Mesenchymal stem cell (in vitro differentiated cells and primary cell): ENCODE data around the gene SNORC.
A peak's percentile ranks its signal among the peaks of the same experiment; 100 is the strongest.

ENCODE experiments used
- DNase-seq: peaks from one replicate; pipeline ENCODE4 v3.0.0-alpha.2; 2013
- H2AFZ ChIP-seq: one replicate; pipeline ENCODE4 v1.6.1; 2013; ENCODE audit warnings: low read depth, mild to moderate bottlenecking, control low read depth, inconsistent platforms, low read length, moderate library complexity
- H2AK5ac ChIP-seq: 2 replicates; pipeline ENCODE4 v1.6.1; 2013; ENCODE audit warnings: low read length, moderate library complexity, mild to moderate bottlenecking, inconsistent platforms; ENCODE audit not compliant: severe bottlenecking
- H2BK120ac ChIP-seq: one replicate; pipeline ENCODE4 v1.6.1; 2013; ENCODE audit warnings: low read depth, mild to moderate bottlenecking, inconsistent platforms, low read length, moderate library complexity
- H2BK12ac ChIP-seq, 2 experiments: one replicate each; pipeline ENCODE4 v1.6.1; 2013; ENCODE audit warnings: inconsistent platforms in 2 of 2, low read length in 2 of 2, mild to moderate bottlenecking in 2 of 2, moderate library complexity in 2 of 2, control low read depth in 1 of 2
- H2BK15ac ChIP-seq: one replicate; pipeline ENCODE4 v1.6.1; 2013; ENCODE audit warnings: mild to moderate bottlenecking, low read depth, inconsistent platforms; ENCODE audit not compliant: poor library complexity, severe bottlenecking
- H2BK5ac ChIP-seq: 2 replicates; pipeline ENCODE4 v1.6.1; 2013; ENCODE audit warnings: low read depth, mild to moderate bottlenecking, low read length, control low read depth, inconsistent platforms; ENCODE audit not compliant: poor library complexity, severe bottlenecking
- H3K14ac ChIP-seq, 2 experiments: one replicate each; pipeline ENCODE4 v1.6.1; 2013; ENCODE audit warnings: inconsistent platforms in 2 of 2, low read length in 2 of 2, control low read depth in 1 of 2, mild to moderate bottlenecking in 1 of 2, moderate library complexity in 1 of 2
- H3K18ac ChIP-seq, 2 experiments: one replicate each; pipeline ENCODE4 v1.6.1; 2013; ENCODE audit warnings: inconsistent platforms in 2 of 2, low read length in 2 of 2, control low read depth in 1 of 2, low read depth in 1 of 2, mild to moderate bottlenecking in 1 of 2
- H3K23ac ChIP-seq, 2 experiments: one replicate each; pipeline ENCODE4 v1.6.1; 2013; ENCODE audit warnings: inconsistent platforms in 2 of 2, low read length in 2 of 2, mild to moderate bottlenecking in 2 of 2, moderate library complexity in 2 of 2, control low read depth in 1 of 2
- H3K27ac ChIP-seq: 2 replicates; pipeline ENCODE4 v1.5.1; 2013; ENCODE audit warnings: mild to moderate bottlenecking, moderate library complexity, low read length, control low read depth, inconsistent platforms; ENCODE audit not compliant: poor library complexity, severe bottlenecking
- H3K27me3 ChIP-seq, 2 experiments: 2 replicates each; pipeline versions ENCODE4 v1.6.1 to v1.7.0; 2013; ENCODE audit warnings: low read length in 2 of 2, mild to moderate bottlenecking in 2 of 2, moderate library complexity in 2 of 2, control low read depth in 1 of 2, inconsistent platforms in 1 of 2; ENCODE audit not compliant: control insufficient read depth in 1 of 2, insufficient read depth in 1 of 2
- H3K36me3 ChIP-seq, 2 experiments: 2 replicates each; pipeline versions ENCODE4 v1.6.1 to v1.7.0; 2013; ENCODE audit warnings: low read length in 2 of 2, control low read depth in 1 of 2, inconsistent platforms in 1 of 2, low read depth in 1 of 2, mild to moderate bottlenecking in 1 of 2; ENCODE audit not compliant: insufficient read depth in 2 of 2, control insufficient read depth in 1 of 2
- H3K4ac ChIP-seq, 2 experiments: one replicate each; pipeline ENCODE4 v1.6.1; 2013; ENCODE audit warnings: inconsistent platforms in 2 of 2, low read length in 2 of 2, mild to moderate bottlenecking in 2 of 2, moderate library complexity in 2 of 2, control low read depth in 1 of 2, low read depth in 1 of 2
- H3K4me1 ChIP-seq: 2 replicates; pipeline ENCODE4 v1.6.1; 2013; ENCODE audit warnings: low read depth, low read length, control low read depth; ENCODE audit not compliant: control insufficient read depth, insufficient read depth
- H3K4me2 ChIP-seq: 2 replicates; pipeline ENCODE4 v1.6.1; 2013; ENCODE audit warnings: low read length, mild to moderate bottlenecking, inconsistent platforms; ENCODE audit not compliant: poor library complexity, severe bottlenecking
- H3K4me3 ChIP-seq, 2 experiments: 2 replicates each; pipeline versions ENCODE4 v1.5.1 to v1.7.0; 2013; ENCODE audit warnings: low read length in 2 of 2, mild to moderate bottlenecking in 2 of 2, control low read depth in 1 of 2, low read depth in 1 of 2; ENCODE audit not compliant: insufficient read depth in 1 of 2
- H3K79me1 ChIP-seq: replicated peaks from 2 replicates; pipeline ENCODE4 v1.6.1; 2013; ENCODE audit warnings: mild to moderate bottlenecking, control low read depth, low read length, inconsistent platforms; ENCODE audit not compliant: poor library complexity, severe bottlenecking
- H3K9ac ChIP-seq: 2 replicates; pipeline ENCODE4 v1.7.0; 2013; ENCODE audit warnings: mild to moderate bottlenecking, low read length, moderate library complexity
- H3K9me3 ChIP-seq: 2 replicates; pipeline ENCODE4 v1.7.0; 2013; ENCODE audit warnings: mild to moderate bottlenecking, low read length; ENCODE audit not compliant: control insufficient read depth
- H4K8ac ChIP-seq: one replicate; pipeline ENCODE4 v1.6.1; 2013; ENCODE audit warnings: inconsistent platforms, mild to moderate bottlenecking, low read length, moderate library complexity
- H4K91ac ChIP-seq: one replicate; pipeline ENCODE4 v1.6.1; 2013; ENCODE audit warnings: mild to moderate bottlenecking, low read length, inconsistent platforms
- WGBS: methylation state at CpG from one replicate; pipeline ENCODE4 v1.1.7; 2013; ENCODE audit warnings: mixed read lengths; 5-methylcytosine and 5-hydroxymethylcytosine counted together

SNORC gene

DNA sequence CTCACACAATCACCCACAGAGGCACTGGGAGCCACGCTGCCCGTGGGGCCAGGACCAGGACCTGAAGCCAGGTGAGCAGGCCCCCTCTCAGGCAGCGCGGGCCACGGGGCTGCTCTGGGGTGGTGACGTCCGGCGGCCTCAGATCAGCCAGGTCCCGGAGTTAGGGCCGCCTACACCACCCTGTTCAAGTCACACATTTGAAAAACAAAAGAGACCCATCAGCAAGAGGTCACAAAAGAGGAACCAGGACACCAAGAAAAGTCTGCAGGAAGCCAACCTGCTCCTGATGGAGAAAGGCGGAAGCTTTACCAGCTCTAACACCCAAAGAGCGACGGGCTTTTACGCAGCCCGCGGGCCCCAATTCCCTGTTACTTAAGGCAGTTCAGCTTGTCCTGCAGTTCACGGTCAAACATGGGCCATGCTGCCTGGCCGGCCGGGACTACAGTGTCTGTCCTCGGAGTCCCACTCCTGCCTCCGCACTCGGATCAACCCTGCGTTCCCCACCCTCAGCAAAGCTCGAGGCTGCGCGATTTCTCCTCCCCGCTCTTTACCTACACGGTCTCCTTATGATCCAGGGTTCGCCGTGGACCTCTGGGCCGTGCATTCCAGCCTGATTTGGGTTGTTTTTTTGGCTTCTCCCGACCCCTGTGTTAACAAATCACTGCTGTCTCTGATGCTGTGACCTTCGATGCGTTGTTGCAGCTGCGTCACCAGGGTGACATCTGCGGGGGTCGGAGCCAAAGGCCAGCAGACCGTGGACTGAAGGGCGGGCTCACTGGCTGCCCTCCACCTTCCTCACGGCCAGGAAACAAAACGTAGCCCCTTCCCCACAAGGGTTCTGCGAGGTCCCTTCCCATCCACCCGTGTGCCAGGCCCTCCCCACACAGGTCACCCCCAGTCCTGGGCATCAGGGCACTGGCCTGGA lies 31.0 kb downstream of the SNORC start:
- Histone ChIP-seq H3K4me3 (peak overlapping the region in 1 of 2 experiments; percentile 38), H3K36me3 (no peaks in the 10 kb centered on the region), H2AK5ac (peak overlapping the region; percentile 46), H3K27me3 (no peaks in the 10 kb centered on the region), H3K14ac (peak overlapping the region in 1 of 2 experiments; percentile 84), H2BK120ac (peak overlapping the region; percentile 87), H2BK12ac (peak overlapping the region; percentile 60 to 88), H3K79me1 (no peaks in the 10 kb centered on the region), H3K9me3 (no peaks in the 10 kb centered on the region), H3K9ac (peak overlapping the region; percentile 24), H2BK15ac (peak overlapping the region; percentile 92), H3K23ac (peak overlapping the region in 1 of 2 experiments; percentile 6), H3K4me1 (peaks cover 15% of the 10 kb centered on the region), H3K27ac (peak overlapping the region; percentile 65), H3K4ac (peak overlapping the region; percentile 69 to 84), H3K4me2 (no peak overlapping the region), H2BK5ac (no peak overlapping the region), H4K91ac (peak overlapping the region; percentile 96), H4K8ac (peak overlapping the region; percentile 97), H3K18ac (peak overlapping the region; percentile 59 to 93), H2AFZ (no peak overlapping the region)
- no peak for DNase-seq
- WGBS, result 72% methylated on average over 39 of the region's 43 CpGs

- peak; percentile 92 for DNase-seq
- Histone ChIP-seq H4K8ac (peak overlapping the region; percentile 97), H3K79me1 (no peaks in the 10 kb centered on the region), H2BK12ac (peak overlapping the region; percentile 60 to 88), H3K4me1 (peaks cover 15% of the 10 kb centered on the region), H4K91ac (peak overlapping the region; percentile 96), H3K9me3 (no peaks in the 10 kb centered on the region), H3K4me3 (peak overlapping the region in 1 of 2 experiments; percentile 38), H2BK5ac (no peak overlapping the region), H2AK5ac (peak overlapping the region; percentile 46), H3K18ac (peak overlapping the region; percentile 71 to 93), H3K14ac (peak overlapping the region in 1 of 2 experiments; percentile 84), H2BK120ac (peak overlapping the region; percentile 87), H3K23ac (peak overlapping the region in 1 of 2 experiments; percentile 6), H3K27me3 (no peaks in the 10 kb centered on the region), H3K27ac (peak overlapping the region; percentile 65), H3K36me3 (no peaks in the 10 kb centered on the region), H3K4me2 (peak overlapping the region; percentile 11), H3K4ac (peak overlapping the region; percentile 69 to 84), H2BK15ac (peak overlapping the region; percentile 92), H3K9ac (peak overlapping the region; percentile 24), H2AFZ (peak overlapping the region; percentile 43)
- 21% methylated on average over 21 of the region's 28 CpGs for WGBS
These were observed 31.9 kb downstream of the SNORC start for GRCh38 chr2:232901736-232902578.

DNA sequence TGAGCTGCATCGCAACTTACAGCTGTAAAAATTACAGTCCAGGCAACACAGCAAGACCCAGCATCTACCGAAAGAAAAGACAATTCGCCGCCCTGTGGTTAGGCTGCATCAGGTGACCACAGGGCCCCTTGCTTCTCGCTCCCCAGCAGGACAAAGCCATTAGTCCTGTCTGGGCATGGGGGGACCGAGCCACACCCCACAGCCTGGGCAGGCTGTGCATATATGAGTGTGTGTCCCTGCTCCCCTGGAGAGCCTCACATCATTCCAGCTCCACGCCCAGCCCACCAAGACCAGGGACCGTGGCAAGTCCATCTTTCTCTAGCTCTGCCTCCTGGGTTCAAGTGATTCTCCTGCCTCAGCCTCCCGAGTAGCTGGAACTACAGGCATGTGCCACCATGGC lies 33.9 kb downstream of the SNORC start:
- Histone ChIP-seq H3K18ac (peak overlapping the region in 1 of 2 experiments; percentile 37), H3K4me1 (peaks cover 15% of the 10 kb centered on the region), H2BK15ac (no peak overlapping the region), H3K4me2 (no peak overlapping the region), H3K4me3 (no peak overlapping the region), H4K8ac (no peak overlapping the region), H3K9ac (no peak overlapping the region), H3K4ac (no peak overlapping the region), H2BK5ac (no peak overlapping the region), H4K91ac (no peak overlapping the region), H3K36me3 (no peaks in the 10 kb centered on the region), H2BK120ac (no peak overlapping the region), H2AFZ (no peak overlapping the region), H3K14ac (no peak overlapping the region), H2BK12ac (peak overlapping the region in 1 of 2 experiments; percentile 92), H3K27ac (no peak overlapping the region), H3K27me3 (no peaks in the 10 kb centered on the region), H3K23ac (peak overlapping the region in 1 of 2 experiments; percentile 64), H3K79me1 (no peaks in the 10 kb centered on the region), H2AK5ac (no peak overlapping the region), H3K9me3 (no peaks in the 10 kb centered on the region)
- 88% methylated on average over 9 of the region's 9 CpGs for WGBS
- DNase-seq, result no peak
